HK-2 (cell line): ENCODE results near the gene GID4.
A peak's percentile ranks its signal among the peaks of the same experiment; 100 is the strongest.

Source experiments
- DNase-seq: peaks from one replicate; pipeline ENCODE4 v3.0.0-alpha.2; 2018; ENCODE audit not compliant: unreplicated experiment

Gene GID4

GRCh38 chr17:18017958-18018357 lies 21.2 kb upstream of the GID4 start:
- no peak for DNase-seq

- no peak for DNase-seq
Measured at GRCh38 chr17:18018411-18018921, 20.7 kb upstream of the GID4 start.

GRCh38 chr17:18019838-18020154 lies 19.4 kb upstream of the GID4 start:
- DNase-seq, result no peak

- no peak for DNase-seq
Measured at GRCh38 chr17:18020971-18021370, 18.2 kb upstream of the GID4 start.

- no peak for DNase-seq
Measured at GRCh38 chr17:18021372-18021771, 17.8 kb upstream of the GID4 start.

- DNase-seq, result no peak
Measured at GRCh38 chr17:18025241-18025944, 13.8 kb upstream of the GID4 start.

- no peak for DNase-seq
Measured at GRCh38 chr17:18025945-18026776, 13.0 kb upstream of the GID4 start.

GRCh38 chr17:18027280-18027679 lies 11.9 kb upstream of the GID4 start:
- no peak for DNase-seq

GRCh38 chr17:18028114-18028951 lies 10.9 kb upstream of the GID4 start:
- DNase-seq, result no peak

- no peak for DNase-seq
Measured at GRCh38 chr17:18028952-18029540, 10.2 kb upstream of the GID4 start.

GRCh38 chr17:18031955-18032354 lies 7.3 kb upstream of the GID4 start:
- peak; percentile 52 for DNase-seq

- DNase-seq, result peak; percentile 30
Measured at GRCh38 chr17:18033442-18034099, 5.6 kb upstream of the GID4 start.

- DNase-seq, result no peak
Measured at GRCh38 chr17:18035704-18036103, 3.5 kb upstream of the GID4 start.

GRCh38 chr17:18037486-18037885 lies 1.7 kb upstream of the GID4 start:
- DNase-seq, result no peak

GRCh38 chr17:18038149-18038850 lies 908 bp upstream of the GID4 start:
- DNase-seq, result peak; percentile 20

- peak; percentile 51 for DNase-seq
Measured at GRCh38 chr17:18039535-18040260, 490 bp downstream of the GID4 start.

- DNase-seq, result no peak
Measured at GRCh38 chr17:18040261-18040858, 1.2 kb downstream of the GID4 start.

GRCh38 chr17:18041776-18042175 lies 2.6 kb downstream of the GID4 start:
- DNase-seq, result no peak

- DNase-seq, result no peak
Measured at GRCh38 chr17:18042983-18043382, 3.8 kb downstream of the GID4 start.

GRCh38 chr17:18043491-18043890 lies 4.3 kb downstream of the GID4 start:
- no peak for DNase-seq
